HG03025 (cell line): Measurements from ENCODE around the gene NUP85.
"Not testable (repeated sequence)": the region's sequence is repeated elsewhere in the genome, so short reads cannot be mapped to it uniquely, and the experiment has no call there.

Experiments used
- ATAC-seq: cut with Tn5 transposase; IDR thresholded peaks from one replicate; pipeline ENCODE4 v1.9.1; 2021; ENCODE audit warnings: mild to moderate bottlenecking, moderate library complexity; ENCODE audit not compliant: unreplicated experiment, low FRiP score

The NUP85 gene

GRCh38 chr17:75205037-75205792 is at the start of gene NUP85:
TSS of gene NUP85 (plus strand) at chr17:75205679. CDS start at chr17:75205762, 83 bp downstream.
- peak; percentile 52 for ATAC-seq

DNA sequence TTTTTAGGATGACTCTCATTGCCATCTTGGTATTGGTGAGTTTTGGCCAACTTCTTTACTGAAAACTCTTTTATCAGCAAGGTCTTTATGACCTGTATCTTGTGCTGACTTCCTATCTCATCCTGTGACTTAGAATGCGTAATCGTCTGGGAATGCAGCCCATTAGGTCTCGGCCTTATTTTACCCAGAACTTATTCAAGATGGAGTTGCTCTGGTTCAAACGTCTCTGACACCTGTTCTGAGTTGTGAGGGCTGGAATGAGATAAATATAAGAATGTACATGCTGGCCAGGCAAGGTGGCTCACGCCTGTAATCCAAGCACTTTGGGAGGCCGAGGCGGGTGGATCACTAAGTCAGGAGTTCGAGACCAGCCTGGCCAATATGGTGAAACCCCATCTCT is 47.0 kb upstream of the NUP85 start:
- ATAC-seq: not testable (repeated sequence)

DNA sequence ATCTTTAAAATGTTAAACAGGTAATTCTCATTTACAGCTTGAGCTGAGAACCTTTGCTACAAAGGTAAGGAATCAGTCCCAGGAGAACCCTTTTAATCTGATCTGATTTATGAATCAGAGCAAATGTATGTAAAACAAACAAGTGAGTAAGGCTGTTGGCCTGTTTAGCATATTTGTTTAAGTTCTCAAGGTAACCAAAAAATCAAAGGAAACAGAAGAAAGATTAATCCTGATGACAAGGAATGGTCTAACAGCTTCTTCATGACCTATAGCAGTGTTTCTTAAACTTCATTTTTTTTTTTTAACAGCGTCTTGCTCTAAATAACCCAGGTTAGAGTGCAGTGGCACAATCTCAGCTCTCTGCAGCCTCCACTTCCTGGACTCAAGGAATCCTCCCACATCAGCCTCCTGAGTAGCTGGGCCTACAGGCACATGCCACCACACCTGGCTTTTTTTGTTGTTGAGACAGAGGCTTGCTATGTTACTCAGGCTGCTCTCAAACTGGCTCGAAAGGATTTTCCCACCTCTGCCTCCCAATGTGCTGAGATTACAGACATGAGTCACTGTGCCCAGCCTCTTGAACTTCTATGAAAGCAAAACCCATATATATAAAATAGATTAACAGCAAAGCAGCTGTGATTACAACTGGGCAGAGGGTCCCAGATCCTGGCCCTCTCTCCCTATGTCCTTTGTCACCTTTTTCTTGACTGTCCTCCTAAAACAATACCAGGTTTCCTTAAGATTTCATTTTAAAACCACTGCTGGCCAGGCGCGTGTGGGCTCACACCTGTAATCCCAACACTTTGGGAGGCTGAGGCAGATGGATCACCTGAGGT is 46.1 kb upstream of the NUP85 start:
- ATAC-seq: no peak

- ATAC-seq: no peak
Observed at GRCh38 chr17:75160211-75160610, 45.3 kb upstream of the NUP85 start.

GRCh38 chr17:75163074-75163473 is 42.4 kb upstream of the NUP85 start:
- ATAC-seq: no peak

- ATAC-seq: not testable (repeated sequence)
Observed at GRCh38 chr17:75164606-75165005, 40.9 kb upstream of the NUP85 start.

- no peak for ATAC-seq
Observed at GRCh38 chr17:75168998-75169397, 36.5 kb upstream of the NUP85 start.

DNA sequence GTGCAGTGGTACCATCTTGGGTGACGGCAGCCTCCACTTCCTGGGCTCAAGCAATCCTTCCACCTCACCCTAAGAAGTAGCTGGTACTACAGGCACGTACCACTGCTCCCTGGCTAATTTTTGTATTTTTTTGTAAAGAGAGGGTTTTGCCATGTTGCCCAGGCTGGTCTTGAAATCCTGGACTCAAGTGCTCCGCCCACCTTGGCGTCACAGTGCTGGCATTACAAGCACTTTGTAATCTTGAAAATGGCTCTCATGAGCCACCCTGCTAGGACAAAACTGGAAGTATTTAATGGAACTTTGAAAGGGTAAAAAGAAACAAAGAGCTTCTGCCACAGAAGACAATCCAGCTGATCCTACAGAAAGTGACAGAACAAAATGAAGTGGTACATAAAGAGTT is 32.0 kb upstream of the NUP85 start:
- ATAC-seq: no peak

DNA sequence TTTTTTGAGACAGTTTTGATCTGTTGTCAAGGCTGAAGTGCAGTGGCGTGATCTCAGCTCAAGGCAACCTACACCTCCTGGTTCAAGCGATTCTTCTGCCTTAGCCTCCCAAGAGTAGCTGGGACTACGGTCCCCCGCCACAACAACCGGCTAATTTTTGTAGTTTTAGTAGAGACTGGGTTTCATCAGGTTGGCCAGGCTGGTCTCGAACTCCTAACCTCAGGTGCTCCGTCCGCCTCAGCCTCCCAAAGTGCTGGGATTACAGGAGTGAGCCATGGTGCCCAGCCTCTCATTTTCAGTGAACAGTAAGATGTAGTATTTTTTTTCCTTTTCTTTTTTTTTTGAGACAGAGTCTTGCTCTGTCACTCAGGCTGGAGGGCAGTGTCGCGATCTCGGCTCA is 30.5 kb upstream of the NUP85 start:
- ATAC-seq: no peak

- ATAC-seq: no peak
Observed at GRCh38 chr17:75176625-75177024, 28.9 kb upstream of the NUP85 start.

DNA sequence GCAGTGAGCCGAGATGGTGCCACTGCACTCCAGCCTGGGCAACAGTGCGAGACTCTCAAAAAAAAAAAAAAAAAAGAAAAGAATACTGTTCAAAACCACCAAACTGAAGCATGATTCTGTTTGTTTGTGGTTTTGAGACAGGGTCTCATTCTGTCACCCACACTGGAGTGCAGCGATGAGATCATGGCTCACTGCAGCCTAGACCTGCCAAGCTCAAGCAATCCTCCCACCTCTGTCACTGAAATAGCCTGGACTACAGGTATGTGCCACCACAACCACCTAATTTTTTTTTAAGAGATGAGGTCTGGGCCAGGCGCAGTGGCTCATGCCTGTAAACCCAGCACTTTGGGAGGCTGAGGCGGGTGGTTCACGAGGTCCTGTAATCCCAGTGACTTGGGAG is 27.0 kb upstream of the NUP85 start:
- no peak for ATAC-seq

DNA sequence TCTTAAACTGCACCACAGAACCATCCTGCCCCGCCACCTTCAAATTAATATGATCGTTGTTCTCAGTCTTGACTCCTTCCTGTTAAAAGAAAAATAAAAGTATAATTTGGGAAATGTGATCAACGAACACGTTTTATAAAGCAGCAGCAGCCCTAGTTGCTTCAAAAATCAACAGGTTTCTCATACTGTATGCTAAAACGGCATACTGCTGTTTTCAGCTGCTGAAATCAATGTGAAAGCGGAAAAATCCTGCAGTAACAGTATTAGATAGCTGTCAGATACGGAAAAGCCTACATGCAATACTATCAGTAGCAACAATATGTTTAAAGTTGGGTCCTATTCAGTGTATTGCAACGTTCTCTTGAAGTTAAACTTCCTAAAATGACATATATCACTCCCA is 24.4 kb upstream of the NUP85 start:
- no peak for ATAC-seq

GRCh38 chr17:75181608-75182318 is 23.7 kb upstream of the NUP85 start:
- ATAC-seq: no peak

DNA sequence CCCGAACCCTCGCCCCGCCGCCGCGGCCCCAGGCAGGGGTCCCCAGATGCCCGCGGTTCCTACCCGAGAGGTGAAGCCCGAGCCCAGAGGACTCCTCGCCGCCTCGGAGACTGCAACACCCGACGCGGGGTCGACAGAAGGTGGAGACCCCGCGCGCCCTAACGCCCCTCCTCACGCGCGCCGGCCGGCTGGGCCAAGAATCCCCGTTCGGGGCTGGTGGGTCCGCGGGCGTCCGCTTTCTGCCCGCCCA is 23.2 kb upstream of the NUP85 start:
- ATAC-seq: peak; percentile 11

GRCh38 chr17:75182569-75183436 is 22.7 kb upstream of the NUP85 start, which contains the start of gene SUMO2:
TSS of gene SUMO2 (minus strand) at chr17:75182959. CDS start at chr17:75182834, 125 bp downstream.
- peak; percentile 67 for ATAC-seq

DNA sequence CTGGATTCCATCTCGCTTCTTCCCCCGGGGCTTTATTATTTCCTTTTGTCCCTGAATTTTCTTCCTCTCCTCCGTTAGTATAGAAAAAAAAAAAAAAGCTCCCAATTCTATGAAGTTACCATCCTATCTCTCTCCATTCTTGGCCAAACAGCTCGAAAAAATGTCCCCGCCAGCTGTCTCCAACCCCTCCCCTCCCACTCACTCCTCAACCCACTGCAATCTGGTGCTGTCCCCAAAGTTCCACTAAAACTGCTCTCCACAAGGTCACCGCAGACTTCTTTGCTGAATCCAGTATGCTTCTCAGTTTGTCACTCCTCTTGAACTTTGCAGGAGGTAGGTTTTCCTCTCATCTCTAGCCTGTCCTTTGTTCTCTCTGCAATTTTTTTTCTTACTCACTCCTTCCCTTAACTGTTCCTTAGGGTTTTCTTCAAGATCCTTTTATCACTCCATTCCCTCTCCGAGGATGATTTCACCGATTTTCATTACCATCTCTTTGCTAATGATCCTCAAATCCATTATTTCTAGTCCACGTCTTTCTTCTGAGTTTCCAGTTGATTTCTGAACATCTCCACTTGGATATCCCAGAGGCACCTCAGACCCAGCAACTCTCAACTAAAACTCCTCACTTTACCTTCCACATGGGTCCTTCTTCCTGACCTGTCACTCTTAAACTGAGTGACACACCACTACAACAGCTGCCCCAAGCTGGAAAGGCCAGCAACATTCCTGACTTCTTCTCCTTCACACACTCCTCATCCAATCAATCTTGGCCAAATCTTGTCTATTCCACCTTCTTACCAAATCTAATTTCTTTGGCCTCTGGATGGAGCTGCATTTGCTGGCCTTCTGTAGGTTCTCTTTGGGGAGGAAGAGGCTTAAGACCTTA is 21.2 kb upstream of the NUP85 start:
- ATAC-seq: no peak

GRCh38 chr17:75188614-75189013 is 16.9 kb upstream of the NUP85 start:
- ATAC-seq: no peak

GRCh38 chr17:75191584-75191983 is 13.9 kb upstream of the NUP85 start:
- ATAC-seq: no peak

GRCh38 chr17:75194879-75195278 is 10.6 kb upstream of the NUP85 start:
- no peak for ATAC-seq
